C4-2B (cell line): ENCODE results near the gene CIDEA.

Experiments
- H3K27ac ChIP-seq: fragments of 450-650 bp; 2 replicates; pipeline ENCODE4 v1.5.1; 2017
- CTCF ChIP-seq: fragments of 450-650 bp; conservative IDR thresholded peaks from 2 replicates; pipeline ENCODE4 v1.5.1; 2017; ENCODE audit warnings: mild to moderate bottlenecking
- ZFX ChIP-seq: fragments of 450-650 bp; IDR thresholded peaks from 2 replicates; pipeline ENCODE4 v1.6.1; 2017

CIDEA gene

GRCh38 chr18:12295389-12296086 is 41.4 kb downstream of the CIDEA start:
- H3K27ac ChIP-seq, result no peak overlapping the region
- no peak for TF ChIP-seq CTCF
- TF ChIP-seq ZFX, result no peak

GRCh38 chr18:12296087-12296403 is 41.9 kb downstream of the CIDEA start:
- H3K27ac ChIP-seq, result no peak overlapping the region
- TF ChIP-seq ZFX, result no peak

DNA sequence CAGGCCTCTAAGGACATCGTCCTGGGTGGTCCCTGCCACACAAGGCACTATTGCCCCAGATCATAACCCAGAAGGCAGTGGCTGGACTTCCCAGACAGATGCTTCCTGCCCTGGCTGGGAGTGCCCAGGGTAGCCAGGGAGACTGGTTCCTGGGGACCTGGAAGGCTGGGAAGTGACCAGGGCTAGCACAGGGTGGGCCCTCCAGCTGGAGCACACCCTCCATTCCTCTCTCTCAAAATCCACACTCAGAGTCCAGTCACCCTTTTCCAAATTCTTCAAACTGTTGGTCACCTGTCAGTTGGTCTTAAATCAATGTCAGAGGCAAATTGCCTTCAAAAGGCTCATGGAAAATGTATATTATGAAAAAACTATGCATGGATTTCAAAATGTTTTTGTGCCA is 42.3 kb downstream of the CIDEA start:
- TF ChIP-seq ZFX (no peak), CTCF (no peak)

GRCh38 chr18:12299862-12300261 is 45.7 kb downstream of the CIDEA start:
- TF ChIP-seq CTCF (no peak), ZFX (no peak)
- H3K27ac ChIP-seq, result no peak overlapping the region

More for the DNA sequence above, 42.3 kb downstream of the CIDEA start:
- no peak overlapping the region for H3K27ac ChIP-seq

GRCh38 chr18:12301263-12302005 is 47.3 kb downstream of the CIDEA start:
- no peak for TF ChIP-seq CTCF
- TF ChIP-seq ZFX, result no peak
- no peak overlapping the region for H3K27ac ChIP-seq

- TF ChIP-seq CTCF, result no peak
- TF ChIP-seq ZFX, result no peak
- no peak overlapping the region for H3K27ac ChIP-seq
Observed at GRCh38 chr18:12302391-12303147, 48.4 kb downstream of the CIDEA start.

DNA sequence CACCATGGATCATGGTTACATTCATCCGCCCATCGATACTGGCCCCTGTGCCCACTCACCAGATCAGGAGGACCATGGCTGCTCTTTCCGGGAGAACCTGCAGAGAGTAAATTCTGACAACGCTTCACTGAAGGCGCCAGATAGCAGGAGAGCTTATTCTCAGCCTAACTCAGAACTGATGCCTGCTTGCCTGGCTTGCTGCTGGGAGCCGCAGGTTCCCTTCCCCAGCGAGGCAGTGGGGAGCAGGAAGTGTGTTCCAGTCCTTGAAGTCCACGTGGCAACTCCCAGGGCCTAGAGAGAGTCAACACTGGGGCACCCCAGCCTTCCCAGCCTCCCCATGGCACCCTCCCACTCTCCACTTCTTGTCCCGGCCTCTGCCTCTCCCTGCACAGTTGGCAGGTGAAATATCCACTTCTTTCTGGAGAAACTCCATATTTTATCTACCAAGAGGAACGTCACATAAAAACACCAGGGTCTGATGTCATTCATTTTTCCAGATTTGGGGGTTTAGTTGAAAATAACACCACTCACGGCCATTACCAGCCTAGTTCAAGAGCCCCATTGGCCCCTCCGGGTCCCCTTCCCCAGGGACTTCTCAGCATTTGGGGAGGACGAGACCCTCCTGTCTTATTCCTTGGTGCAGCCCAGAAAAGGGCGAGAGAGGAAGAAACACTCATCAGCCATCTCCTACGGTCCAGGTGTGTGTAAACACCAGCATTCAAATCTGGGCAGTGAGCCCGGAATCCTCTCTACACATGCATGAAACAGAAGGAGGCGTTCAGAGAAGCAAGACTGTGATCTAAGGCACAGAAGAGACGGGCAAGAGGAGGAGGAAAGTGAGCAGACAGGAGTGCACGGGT is 50.4 kb downstream of the CIDEA start:
- TF ChIP-seq CTCF (no peak), ZFX (no peak)
- no peak overlapping the region for H3K27ac ChIP-seq
